Hippocampal formation (tissue), 2 donors: ENCODE results near the gene POLRMT.

Source experiments
- DNase-seq, 2 donors: peaks; one replicate each; lab custom pipeline; 2025; lab: John Stamatoyannopoulos, UW

Gene POLRMT

GRCh38 chr19:579111-579841 is 54.1 kb downstream of the POLRMT start:
- no peak for DNase-seq

- no peak for DNase-seq
Measured at GRCh38 chr19:577439-578392, 55.6 kb downstream of the POLRMT start.

GRCh38 chr19:576768-577438 is 56.4 kb downstream of the POLRMT start:
- DNase-seq: no peak

GRCh38 chr19:575527-576506 is 57.5 kb downstream of the POLRMT start:
- peak in 1 of 2 donors; percentile 30 for DNase-seq

GRCh38 chr19:574658-575526 is 58.4 kb downstream of the POLRMT start:
- peak in 1 of 2 donors; percentile 31 for DNase-seq

GRCh38 chr19:573519-573825 is 59.9 kb downstream of the POLRMT start:
- DNase-seq: no peak

- peak in 1 of 2 donors; percentile 21 for DNase-seq
Measured at GRCh38 chr19:572743-573518, 60.4 kb downstream of the POLRMT start.

- peak; percentile 91 to 95 for DNase-seq
Measured at GRCh38 chr19:572140-572742, 61.1 kb downstream of the POLRMT start, which contains the start of gene BSG. Gene BSG (plus strand): TSS chr19:572596. CDS start chr19:572635, 39 bp downstream.

- no peak for DNase-seq
Measured at GRCh38 chr19:571566-571974, 61.8 kb downstream of the POLRMT start.

- DNase-seq: no peak
Measured at GRCh38 chr19:570937-571565, 62.3 kb downstream of the POLRMT start.

GRCh38 chr19:570251-570686 is 63.1 kb downstream of the POLRMT start:
- no peak for DNase-seq

- no peak for DNase-seq
Measured at GRCh38 chr19:567296-567900, 65.9 kb downstream of the POLRMT start.
